NCI-H524 (cell line): ENCODE measurements around the gene ARMC10.
"Not testable (repeated sequence)": the region's sequence is repeated elsewhere in the genome, so short reads cannot be mapped to it uniquely, and the experiment has no call there.

Experiments
- DNase-seq, 2 experiments: peaks; one replicate each; lab custom pipeline; 2025; lab: John Stamatoyannopoulos, UW

Gene ARMC10

DNA sequence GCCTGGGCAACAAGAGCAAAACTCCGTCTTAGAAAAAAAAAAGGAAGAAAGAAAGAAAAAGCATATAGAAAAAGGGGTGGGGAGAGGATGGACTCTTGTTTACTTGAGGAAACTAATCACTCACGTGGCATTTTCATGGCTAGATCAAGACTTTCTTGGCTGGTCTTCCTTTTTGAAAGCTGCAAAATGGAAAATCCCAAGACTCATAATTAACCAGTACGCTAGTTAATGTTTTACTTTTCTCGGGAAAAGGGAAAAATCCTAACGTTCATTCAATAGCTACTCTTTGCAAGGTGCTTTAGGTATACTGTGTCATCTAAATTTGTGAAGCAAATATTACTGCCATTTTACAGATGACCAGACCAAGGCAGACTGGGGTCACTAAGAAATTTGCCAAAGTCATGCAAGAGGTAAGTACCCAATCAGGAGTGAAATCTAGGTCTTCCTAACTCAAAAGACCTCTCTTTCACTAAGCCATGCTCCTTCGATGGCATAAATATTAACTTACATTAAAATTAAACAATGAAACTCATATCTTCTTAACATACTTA lies 49.6 kb downstream of the ARMC10 start:
- no peak for DNase-seq

GRCh38 chr7:103127006-103127405 lies 52.1 kb downstream of the ARMC10 start:
- DNase-seq = no peak

DNA sequence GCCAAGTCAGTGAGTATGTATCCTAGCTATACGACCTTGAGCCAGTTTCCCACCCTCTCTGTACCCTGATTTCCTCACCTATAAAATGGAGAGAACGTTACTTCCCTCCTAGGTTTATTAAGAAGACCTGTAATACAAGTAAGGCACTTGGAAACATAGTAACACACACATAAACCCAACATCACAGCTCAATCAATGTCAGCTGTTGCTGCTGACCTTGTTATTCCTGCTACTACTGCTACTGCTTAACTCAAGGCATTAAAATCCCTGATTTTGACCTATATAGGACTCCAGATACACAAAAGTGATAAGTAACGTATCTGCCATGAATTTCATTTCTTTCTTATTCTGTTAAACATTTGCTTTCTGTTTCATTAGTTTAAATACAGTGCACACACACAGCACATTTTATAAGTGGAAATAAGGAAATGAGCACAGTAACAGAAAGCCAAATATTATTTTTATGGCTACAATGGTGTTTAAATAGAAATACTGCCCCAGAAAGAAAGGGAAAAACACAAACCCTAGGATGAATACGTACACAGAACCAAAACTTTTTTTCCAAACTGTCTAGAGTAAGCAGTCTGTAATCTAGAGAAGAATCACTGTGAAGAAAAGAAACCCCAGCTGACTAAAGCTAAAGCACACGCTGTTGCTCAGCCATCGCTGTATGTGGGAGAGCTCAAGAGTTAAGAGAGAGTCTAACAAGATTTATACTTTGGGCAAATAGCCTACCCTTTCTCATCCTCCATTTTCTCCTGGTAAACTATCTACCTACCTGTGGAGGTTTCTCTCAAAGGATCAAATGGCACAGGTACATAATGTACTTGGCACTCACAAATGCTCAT lies 55.0 kb downstream of the ARMC10 start:
- DNase-seq = no peak

- DNase-seq = no peak
Measured at GRCh38 chr7:103130901-103131624, 56.1 kb downstream of the ARMC10 start.

- DNase-seq = peak in 1 of 2 experiments; percentile 56
Measured at GRCh38 chr7:103132995-103133688, 58.2 kb downstream of the ARMC10 start.

GRCh38 chr7:103134836-103135554 lies 60.1 kb downstream of the ARMC10 start:
- no peak for DNase-seq

GRCh38 chr7:103140061-103140460 lies 65.1 kb downstream of the ARMC10 start:
- no peak for DNase-seq

DNA sequence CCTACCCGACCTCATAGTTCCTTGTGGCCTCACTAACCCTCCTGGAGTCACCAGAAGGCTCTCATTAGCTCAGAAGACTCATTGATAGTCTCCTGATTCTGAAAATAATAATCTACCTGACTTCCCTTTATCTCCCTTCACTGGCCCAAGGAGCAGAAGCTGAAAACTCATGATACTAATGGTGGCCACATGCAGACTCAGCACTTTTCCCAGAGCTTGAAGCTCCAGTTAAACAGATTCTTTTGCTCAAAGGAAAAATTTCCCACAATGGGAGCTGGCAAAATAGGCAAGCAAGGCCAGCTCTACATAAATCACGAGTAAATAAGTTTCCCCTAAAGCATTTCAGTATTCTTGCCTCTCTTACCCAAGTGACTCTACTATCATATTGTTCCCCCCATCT lies 65.7 kb downstream of the ARMC10 start:
- no peak for DNase-seq

- no peak for DNase-seq
Measured at GRCh38 chr7:103141753-103142404, 66.9 kb downstream of the ARMC10 start.

DNA sequence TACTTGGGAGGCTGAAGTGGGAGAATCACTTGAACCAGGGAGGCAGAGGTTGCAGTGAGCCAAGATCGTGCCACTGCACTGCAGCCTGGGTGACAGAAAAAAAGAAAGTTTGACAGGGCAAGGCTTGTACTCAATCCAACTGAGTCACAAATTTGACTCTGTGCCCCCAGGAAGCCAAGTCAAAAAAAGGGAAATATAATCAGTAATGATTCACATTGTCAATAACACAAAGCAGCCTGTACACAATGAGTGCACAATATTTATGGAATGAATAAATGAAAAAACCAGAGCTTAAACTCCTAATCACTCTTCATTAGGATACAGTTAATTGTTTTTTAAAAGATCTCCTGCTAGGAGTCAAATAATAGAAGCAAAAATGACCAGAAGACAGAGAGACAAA lies 67.6 kb downstream of the ARMC10 start:
- DNase-seq = no peak

DNA sequence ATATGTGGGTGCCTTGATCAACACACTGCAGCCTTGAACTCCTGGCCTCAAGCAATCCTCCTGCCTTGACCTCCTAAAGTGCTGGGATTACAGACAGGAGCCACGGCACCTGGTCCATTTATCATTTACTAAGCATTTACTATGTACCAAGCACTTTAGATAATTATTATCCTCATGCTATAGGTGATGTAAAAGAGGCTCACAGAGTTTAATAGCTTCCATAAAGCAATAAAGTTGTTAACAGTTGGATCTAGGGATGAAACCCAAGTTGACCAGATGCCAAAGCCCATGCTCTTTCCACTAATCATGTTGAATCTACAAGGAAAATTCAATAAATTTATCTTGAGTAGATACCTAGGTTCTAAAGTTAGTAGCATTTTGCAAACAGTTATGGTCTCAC lies 68.9 kb downstream of the ARMC10 start:
- DNase-seq = no peak

GRCh38 chr7:103144754-103145153 lies 69.8 kb downstream of the ARMC10 start:
- DNase-seq = not testable (repeated sequence)

- no peak for DNase-seq
Measured at GRCh38 chr7:103148131-103148993, 73.4 kb downstream of the ARMC10 start.
